HG02943 (cell line): ENCODE results near the gene HOXB8.

Experiments used
- ATAC-seq: cut with Tn5 transposase; IDR thresholded peaks from one replicate; pipeline ENCODE4 v1.9.1; 2021; ENCODE audit warnings: mild to moderate bottlenecking, low read depth, moderate library complexity; ENCODE audit not compliant: unreplicated experiment

Gene HOXB8

DNA sequence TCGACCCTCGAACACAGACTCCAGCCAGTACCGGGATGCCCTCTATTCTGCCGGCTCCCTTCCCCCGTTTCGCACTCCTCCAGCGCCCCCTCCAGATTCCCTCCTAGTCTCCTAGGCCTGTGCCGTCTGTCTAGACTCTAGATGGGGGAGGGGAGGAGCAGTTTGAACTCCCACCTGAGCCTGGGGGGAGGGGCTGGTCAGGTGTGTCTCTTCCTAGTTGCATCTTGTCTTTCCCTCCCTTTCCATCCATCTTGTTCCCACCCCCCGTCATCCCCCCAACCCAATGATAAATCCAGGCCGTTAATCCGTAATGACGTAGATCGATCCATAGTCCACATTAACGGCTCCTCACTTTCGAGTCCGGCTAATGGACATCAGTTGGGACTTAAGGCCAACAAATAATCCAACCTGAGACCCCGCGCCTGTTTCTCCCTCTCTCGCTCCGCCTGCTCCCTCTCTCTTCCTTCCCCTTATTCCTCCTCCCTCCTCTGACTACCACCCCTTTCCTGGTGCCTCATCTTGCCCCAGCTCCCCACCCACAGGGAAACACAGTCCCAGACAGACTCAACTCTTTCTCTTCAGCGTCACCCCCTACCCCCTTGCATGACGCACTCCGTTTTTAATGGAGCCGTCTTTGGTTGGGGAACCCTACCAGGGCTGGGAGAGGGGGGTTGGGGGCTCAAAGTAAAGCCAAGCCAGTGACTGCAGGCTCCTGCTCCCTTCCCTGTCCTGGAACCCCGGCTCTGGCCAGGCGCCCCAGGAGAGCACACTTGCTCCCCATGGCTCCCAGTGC, 18.2 kb downstream of the HOXB8 start:
- no peak for ATAC-seq

DNA sequence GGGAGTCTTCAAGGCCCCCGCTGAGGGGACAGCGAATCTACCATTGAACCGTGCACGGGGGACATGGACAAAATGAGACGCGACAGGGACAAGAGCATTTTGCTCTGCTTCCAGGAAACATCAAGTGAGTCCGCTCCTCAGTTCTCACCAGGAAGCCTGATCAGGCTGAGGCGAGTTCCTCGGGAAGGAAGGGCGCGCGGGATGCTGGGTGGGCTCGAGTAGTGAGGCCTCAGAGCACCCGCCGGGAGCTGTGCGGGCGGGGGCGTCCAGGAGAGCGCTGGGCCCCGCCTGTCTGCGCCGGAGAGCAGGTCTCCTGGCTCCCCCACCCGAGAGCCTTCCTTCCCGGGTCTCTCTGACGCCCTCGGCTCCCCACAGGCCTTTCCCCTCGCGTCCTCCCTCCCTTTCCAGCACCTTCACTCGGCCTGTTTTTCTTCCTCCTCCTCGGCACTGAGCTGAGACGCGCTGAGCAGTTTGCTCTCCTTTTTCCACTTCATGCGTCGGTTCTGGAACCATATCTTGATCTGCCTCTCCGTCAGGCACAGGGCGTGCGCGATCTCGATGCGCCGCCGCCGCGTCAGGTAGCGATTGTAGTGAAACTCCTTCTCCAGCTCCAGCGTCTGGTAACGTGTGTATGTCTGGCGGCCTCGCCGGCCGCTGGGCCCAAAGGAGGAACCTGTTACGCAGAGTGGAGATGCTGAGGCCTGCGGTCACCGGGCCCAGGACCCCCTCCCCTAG, 18.9 kb downstream of the HOXB8 start:
- no peak for ATAC-seq

DNA sequence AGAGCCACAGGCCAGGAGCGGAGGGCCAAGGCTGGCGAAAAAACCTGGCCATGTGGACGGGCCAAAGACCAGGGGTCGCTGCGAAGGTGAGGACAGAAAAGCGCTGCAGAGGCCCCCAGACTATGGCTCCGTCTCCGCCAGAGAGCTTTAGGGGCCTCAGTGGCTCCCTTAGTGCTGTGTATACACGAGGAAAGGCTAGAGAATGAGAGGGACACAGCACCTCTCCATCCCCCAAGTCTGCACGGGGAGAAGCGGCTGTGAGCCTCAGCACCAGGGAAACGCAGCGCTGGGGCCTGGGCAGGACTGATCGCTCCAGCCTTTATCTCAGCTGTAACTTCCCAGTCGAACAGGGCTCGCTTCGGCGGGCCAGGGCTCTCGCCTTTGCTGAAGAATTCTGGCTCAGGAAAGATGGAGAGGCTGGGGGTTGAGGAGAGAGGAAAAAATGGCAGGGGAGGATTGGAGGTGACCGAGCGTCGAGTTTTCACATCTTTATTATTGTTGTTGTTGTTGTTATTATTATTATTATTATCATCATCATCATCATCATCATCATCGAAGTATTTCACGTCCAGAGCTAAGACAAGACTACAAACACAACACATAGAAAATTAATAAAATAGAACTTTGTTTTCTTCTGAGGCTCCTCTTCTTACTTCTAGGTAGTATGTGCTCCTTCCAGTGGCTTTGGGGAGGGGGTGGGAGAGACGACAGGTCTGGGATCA, 19.7 kb downstream of the HOXB8 start:
- ATAC-seq = no peak

DNA sequence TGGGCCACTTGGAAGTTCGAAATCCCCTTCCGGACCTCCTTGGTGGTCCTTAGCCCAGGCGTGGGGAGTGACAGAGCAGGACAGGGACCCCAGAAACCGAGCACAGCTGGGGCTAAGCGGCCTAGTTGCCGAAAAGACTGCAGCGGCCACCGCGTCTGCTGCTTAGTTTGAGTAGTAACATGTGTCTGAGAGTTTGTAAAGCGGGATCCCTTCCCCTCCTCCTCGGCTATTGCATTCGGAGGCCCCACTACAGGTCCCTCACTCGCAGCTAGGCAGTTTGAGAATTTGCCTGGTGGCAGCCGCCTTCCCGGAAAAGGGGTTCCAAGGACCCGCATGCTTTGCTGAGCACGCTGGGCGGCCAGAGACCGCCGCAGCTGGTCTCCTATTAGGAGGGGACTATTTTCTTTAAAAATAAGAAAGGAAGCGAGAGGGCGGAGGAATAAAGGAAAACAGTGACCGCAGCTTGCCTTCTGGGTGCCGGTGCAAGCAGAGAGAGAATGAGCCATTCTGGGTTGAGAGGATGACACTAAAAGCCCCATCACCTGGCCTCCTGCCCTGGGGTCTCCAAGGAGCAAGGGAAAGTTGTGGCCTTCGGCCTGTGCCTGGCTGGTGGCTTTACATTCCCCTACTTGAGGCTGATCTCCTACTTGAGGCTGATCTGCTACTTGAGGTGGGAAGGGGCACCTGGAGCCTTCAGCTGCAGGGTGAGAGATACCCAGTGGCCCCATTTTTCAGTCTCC, 20.4 kb downstream of the HOXB8 start:
- no peak for ATAC-seq

DNA sequence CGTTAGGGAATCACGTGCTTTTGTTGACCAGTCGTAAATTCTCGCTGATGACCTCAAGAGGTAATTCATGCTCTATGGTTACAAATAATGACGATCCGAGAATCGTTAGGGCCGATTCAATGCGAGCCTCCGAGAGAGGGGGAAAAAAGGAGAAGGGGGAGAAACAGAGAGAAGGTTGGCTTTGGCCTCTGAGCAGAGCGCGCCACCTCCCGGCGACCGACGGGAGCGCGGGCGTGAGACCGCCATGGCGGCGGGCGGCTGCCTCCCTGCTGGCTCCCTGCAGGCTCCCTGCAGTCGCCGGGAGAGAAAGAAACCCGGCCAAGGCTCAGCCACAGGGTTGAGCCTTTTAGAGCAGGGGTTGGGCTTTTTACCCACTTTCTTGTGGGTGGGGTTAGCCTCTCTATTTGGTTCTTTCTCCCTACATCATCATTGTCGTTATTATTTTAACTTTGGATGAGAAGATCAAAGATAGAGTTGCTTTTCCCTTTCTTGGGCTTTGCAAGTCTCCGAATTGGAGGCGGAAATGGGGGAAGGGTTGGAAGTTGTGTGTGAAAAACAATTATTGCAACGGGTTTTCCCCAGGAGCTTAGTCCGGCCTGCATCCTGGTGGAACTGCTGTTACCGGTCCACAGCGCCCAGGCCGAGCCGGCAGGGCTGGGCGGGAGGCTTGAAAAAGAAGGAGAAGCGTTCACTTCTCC, 21.1 kb downstream of the HOXB8 start:
- no peak for ATAC-seq

DNA sequence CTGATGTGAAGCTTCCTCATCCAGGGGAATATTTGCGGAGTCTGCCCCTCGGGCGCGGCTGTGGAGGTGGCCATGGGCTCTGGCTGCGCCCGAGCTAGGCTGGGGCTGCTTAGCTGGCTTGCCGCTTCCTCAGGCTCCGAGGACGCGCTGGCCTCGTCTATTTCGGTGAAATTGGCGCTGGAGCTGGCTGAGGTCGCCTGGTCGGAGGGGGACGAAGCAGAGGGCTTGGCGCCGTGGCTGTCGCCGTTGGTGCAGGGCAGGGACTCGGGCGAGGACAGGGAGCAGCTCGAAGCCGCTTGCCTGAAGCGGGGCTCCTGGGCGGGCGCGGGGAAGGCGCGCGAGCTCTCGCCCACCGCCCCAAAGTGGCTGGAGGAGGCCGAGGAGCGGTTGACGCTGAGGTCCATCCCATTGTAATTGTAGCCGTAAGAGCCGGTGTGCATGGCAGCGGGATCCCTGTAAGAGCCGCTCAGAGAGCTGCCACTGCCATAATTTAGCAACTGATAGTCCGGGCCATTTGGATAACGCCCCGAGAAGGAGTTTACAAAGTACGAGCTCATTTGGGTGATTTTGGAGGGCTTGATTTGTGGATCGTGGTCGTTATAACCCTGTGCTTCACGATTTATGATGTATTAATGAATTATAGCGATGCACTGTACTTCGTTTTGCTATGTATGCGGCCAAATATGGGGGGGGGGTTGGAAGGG, 21.8 kb downstream of the HOXB8 start, which contains the start of gene HOXB5:
Gene HOXB5, minus strand, starts transcription at position 654 of the 704 bp plus-strand sequence. Its CDS starts 97 bp downstream, at position 557.
- no peak for ATAC-seq

DNA sequence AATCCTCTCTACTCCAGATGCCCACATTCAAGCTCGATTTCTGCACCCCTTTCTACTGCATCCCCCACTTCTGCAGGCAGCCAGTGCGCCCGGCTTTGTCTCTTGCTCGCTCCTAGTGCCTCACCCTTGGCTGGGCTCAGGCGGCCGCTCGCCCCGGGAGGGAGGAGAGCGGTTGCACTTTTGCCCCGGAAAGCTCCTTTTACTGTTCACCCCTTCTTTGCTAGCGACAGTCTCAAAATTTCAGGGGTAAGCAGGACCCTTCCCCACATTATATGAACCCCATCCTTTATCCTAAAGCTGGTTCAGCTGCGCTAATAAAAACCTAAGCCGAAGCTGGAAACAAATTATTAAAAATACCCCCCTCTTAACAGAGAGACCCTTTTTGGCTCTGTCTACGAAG, 22.5 kb downstream of the HOXB8 start:
- no peak for ATAC-seq

DNA sequence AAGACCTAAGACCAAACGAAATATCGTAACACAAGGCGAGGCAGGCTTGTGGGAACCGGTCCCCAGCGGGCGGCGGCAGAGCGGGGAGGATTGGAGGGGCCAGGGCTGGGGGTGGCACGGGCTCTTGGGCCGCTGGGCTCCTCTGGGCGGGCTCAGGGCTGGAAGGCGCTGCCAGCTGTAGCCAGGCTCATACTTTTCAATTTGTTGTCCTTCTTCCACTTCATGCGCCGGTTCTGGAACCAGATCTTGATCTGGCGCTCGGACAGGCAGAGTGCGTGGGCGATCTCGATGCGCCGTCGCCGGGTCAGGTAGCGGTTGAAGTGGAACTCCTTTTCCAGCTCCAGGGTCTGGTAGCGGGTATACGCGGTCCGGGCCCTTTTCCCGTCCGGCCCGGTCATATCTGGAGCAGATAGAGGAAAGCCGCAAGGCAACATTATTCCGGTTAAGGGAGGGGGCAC, 23.0 kb downstream of the HOXB8 start:
- no peak for ATAC-seq

DNA sequence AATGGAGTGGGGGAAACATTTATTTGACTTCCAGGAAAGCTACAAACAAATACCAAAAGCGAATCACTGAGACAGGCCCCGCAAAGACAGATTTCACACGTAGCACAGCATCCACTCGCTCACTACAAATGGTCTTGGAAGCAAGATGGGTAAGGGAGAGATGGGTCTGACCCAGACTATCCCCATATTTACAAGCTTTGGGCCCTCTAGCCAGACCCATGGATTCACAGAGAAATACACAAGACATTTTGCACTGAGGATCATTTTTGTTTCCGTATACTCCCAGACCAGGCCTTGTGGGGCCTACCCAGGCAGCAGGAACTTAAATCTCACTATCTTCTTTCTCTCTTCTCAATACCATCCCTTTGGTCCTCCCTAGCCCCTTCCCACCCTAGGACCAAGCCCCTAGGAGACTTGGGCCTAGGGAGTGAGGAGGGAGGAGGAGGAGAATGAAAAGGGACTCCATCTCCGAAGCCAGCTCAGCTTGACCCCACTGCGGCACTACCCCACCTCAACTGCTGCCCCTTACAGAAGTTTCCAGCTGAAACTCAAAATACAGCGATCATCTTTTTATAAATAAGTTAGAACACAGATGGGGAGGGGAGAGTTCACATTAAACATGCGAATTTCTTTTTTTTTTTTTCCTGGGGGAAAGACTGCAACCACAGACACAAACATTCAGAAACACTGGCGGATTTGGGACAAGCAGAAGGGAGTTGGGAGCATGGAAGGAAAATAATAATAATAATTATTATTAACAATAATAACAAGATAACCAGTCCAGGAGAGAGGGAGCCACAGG, 23.6 kb downstream of the HOXB8 start:
- ATAC-seq = no peak

DNA sequence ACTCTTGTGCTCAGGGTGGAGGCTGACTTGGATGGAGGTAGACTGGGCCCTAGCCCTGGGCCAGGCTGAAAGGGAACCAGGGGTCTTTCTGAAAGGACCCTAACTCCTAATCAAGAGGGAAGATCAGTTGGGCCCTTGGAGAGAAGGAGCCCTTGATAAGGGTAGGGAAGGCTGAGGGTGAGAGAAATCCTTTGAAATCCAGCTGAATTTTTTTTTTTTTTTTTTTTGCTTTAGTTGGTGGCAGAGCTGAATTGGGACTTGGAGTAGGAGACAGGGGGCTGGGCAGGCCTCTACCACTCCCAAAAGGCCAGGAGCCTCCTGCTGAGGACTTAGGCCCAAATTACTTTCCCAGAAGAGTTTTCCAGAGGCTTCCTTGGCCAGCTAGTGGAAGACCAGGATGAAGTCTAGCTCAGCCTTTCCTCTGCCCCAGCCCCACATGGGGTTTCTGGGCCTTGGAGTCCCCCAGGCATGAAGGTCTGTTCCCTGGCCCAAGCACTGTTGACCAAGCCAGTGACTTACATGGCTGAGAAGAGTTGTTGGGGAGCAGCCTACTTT, 24.4 kb downstream of the HOXB8 start:
- ATAC-seq = no peak

DNA sequence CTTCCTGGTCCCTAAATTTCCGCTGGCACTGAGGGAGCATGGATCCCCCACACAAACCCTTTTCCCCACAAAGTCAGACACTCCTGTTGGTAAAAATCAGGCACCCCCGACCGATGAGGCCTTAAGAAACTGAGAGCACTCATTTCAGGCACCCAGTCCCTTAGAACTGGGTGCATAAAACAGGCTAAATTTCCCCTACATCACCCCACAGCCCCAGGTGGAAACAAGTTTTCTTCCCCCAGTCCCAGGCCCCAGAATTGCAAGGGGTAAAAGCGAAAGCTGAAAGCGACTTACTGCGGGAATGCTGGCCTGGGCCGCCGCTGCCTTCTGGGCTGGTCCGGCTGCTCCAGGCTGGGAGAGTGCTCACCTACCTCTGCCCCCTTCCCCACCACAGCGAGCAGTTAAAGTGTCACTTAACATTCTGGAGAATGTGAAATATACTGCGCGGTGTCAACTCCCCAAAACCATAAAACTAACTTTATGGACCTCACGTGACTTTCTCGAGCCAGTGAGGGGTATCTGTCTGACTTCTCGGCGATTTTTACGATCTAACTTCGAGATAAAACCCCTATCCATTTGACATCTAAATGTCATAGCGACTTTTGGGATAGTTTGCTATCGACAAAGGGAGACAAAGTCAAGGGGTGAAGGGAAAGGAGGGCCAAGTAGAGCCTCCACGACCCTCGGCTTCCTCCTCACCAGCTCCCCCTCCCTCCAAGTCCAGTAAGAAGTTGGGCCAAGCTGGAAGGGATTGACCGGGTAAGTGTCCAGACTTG, 25.1 kb downstream of the HOXB8 start, which contains the start of gene HOXB3:
Gene HOXB3, minus strand, starts transcription at position 411 of the 776 bp plus-strand sequence. CDS start 37,767 bp downstream, outside the sequence.
- no peak for ATAC-seq

DNA sequence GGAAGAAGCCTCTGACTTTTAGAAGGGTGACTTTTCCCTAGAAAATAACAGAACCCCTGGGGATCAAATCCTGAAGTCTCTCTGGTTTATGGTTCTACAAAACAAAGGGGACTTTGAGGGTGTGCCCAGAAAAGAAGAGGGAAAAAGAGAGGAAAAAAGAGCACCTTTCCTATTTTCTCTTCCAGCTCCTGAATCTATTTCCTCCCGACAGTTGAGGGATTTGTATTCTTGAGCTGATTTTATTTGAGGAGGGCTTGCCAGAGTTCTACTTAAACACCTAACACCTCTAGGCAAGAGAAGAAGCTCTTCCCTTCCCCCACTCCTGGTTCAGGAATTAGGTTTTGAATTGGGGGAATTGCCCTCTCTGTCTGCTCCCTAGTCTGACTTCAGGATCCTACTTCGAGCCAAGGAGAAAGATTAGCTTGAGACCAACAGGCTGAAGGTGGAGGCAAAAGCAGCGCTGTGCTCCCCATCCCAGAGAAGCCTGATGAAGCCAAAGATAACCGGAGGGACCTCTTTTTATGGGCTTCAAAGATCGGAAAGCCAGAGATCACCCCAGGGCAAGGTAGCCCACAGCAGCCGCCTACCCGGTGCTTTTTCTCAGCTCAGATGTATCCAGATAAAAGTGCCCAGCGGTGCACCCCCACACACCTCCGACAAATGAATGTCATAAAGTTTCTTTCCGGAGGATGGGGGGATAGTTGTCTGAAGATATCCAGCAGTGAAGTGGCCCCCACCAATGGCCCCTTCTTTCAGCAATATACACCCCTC, 25.8 kb downstream of the HOXB8 start:
- ATAC-seq = no peak

DNA sequence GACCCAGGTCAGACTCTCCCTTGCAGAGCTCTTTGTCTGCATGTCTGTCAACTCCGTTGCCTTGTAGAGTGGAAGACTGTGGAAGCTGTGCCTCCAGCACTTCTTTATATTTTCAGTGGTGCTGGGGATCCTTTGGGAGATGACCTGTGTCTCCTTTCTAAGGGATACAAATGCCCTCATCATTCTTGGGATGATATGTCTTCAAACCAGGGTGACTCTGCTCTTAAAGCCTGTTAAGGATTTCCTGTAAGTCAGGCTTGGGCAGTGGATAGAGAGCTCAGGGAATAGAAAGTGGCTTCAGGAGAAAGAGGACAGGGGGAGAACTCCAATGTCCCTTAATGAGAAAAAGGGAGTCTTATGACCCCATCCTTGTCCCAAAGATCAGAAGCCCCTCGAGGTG, 26.6 kb downstream of the HOXB8 start:
- no peak for ATAC-seq

DNA sequence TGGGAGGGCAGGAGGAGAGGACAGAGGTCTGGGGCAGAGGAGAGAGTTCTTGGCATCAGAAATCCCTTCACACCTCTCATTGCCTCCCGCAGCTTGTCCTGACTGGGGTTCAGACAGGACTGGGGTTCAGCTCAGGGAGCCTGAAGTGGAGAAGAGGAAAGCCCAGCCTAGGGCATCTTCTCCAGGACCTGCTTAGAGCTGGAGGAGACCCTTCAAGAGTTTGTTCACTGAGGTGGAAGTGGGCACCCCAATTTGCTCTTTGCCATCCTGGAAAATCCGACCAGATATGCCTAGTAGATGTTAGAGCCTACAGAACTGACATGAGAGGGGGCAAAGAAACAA, 27.0 kb downstream of the HOXB8 start:
- no peak for ATAC-seq

DNA sequence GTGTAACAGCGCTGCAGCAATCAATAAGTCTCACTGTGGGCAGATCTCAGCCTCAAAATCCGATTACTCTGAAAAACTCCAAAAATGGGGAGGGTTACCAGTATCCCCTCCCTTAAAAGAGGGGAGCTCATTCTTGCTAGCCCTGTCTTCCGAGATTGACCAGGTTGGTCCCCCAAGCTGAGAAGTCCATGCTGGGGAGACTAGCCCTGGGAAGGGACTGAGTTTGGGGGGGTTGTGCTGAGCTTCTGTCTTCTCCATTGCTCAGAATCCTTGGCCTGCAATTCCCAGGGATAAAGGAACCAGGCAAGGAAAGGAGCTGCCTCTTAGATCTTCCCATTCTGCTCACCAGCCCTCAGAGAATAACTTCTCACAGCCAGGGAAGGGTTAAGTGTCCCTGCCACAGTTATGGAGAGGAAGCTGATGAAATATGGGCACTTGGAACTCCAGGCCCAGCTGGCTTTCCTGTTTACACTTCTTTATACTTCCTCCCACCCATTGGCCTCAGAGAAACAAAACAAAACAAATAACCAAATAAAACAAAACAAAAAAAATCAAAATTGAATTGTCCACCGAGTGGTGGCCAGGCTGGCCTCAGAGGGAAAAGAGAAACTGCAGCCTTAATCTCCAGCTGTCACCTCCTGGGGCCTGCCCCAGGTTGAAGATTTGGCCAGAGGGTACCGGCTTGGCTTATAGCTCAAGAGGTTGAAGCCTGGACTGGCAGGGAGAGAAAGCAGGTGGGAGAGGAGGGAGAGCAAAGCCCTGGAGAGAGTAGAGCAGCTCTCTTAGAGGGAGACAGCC, 27.6 kb downstream of the HOXB8 start:
- no peak for ATAC-seq
